MM.1S (cell line): Measurements from ENCODE around the gene ANKH.
"Not testable (repeated sequence)": the region's sequence is repeated elsewhere in the genome, so short reads cannot be mapped to it uniquely, and the experiment has no call there.

ENCODE experiments used
- CTCF ChIP-seq: fragments of 300-600 bp; sonication (generic); IDR thresholded peaks from 2 replicates; pipeline ENCODE4 v1.5.1; 2016; ENCODE audit warnings: antibody characterized with exemption, low read length, mixed read lengths
- EZH2phosphoT487 ChIP-seq: fragments of 300-600 bp; sonication (generic); IDR thresholded peaks from 2 replicates; pipeline ENCODE4 v1.6.1; 2018; ENCODE audit warnings: antibody characterized with exemption, low read length

GRCh38 chr5:14797385-14797784 is 74.2 kb downstream of the ANKH start:
- not testable (repeated sequence) for TF ChIP-seq CTCF, EZH2phosphoT487
